SKM-1 treated with dmso at 0.1 percent for 144 hours (cell line): ENCODE measurements around the gene PSG11.
"Not testable (repeated sequence)": the region's sequence is repeated elsewhere in the genome, so short reads cannot be mapped to it uniquely, and the experiment has no call there.

Experiments
- DNase-seq: peaks from one replicate; lab custom pipeline; 2025; ENCODE audit not compliant: unreplicated experiment; lab: John Stamatoyannopoulos, UW

PSG11 gene

DNA sequence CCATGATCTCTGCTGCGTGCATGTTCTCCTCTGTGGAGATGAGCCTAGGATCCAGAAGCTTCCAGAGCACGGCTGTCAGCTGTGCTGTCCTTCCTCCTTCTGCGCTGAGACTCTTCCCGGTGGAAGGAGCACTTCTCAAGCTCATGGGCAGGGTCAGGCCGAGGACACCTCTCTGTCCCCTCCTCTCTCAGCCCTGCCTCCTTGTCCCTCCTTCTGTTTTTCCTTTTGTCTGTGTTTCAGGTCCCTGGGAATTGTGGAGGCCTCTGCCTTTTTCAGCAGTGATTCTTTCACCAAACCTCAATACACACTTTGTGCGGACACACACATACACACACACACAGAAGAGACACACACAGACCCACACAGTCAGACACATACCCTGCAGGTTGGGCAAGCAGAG lies at the start of gene PSG11:
Gene PSG11 (minus strand): TSS at position 101 of the 400 bp plus-strand sequence. CDS start 97 bp downstream, at position 4.
- not testable (repeated sequence) for DNase-seq

DNA sequence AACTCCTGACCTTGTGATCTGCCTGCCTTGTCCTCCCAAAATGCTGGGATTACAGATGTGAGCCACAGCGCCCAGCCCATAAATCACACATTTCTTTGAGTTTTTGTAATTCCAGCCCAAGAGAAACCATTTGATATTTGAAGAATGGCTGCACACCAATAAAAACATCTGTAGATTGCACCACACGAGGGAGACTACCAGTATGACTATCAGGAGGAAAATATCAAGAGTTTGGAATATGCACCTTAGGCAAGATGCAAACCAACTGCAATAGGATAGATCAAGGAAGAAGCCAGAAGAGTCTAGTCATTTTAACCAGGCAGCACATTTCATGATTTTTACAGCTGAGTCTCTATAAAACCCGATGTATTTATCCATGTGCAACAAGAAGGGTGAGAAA lies 36.1 kb upstream of the PSG11 start:
- not testable (repeated sequence) for DNase-seq

DNA sequence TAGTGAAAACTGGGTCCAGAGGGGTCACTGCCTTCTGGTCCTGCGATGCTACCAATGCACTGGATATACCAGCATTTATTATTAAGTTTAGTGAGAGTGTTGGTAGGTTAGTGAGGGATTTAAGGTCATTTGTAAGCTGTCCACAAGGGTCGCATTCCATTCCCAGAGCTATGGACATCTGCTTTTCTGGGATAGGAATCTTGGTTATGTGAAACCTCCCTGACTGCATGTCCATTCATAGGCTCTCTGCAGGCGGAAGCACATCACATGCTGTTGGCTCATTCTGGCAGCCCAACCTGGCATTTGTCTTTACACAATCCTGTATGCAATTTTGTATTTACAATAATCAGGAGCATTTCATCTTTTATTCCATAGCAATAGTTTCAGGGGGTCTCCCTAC lies 35.1 kb upstream of the PSG11 start:
- DNase-seq, result not testable (repeated sequence)

DNA sequence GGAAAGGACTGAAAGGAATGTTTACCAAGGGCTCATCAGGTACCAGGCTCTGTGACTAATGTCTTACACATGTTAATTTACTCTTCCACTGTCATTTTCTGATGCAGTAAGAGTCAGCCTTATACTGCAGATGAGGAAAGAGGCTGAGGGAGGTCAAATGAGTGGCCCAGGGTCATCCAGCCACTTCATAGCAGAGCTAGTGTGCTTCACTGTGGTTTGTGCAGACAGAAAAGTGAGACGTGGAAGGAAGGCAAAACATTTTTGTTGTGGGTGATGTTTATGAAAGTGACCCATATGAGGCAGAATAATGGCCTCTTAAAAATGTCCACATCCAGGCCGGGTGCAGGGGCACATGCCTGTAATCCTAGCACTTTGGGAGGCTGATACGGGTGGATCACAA lies 34.0 kb upstream of the PSG11 start:
- not testable (repeated sequence) for DNase-seq

DNA sequence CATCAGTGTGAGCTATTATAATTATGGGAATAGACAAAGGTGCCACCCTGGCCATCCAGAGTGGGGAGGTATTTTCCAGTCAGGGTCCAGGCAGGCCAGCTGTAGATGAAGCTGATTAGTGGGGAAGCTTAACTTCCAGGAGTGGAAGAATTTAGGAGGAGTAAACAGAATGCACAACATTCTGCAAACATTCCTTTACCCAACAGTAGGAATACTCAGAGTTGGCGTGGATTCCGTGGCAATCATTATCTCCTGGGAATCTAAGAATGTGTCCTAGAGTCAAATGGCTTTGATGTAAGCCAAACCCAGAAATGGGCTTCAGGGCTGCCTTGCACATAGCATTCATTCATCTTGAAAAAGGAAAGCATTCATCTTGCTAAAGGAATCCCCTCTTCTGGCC lies 33.2 kb upstream of the PSG11 start:
- not testable (repeated sequence) for DNase-seq

DNA sequence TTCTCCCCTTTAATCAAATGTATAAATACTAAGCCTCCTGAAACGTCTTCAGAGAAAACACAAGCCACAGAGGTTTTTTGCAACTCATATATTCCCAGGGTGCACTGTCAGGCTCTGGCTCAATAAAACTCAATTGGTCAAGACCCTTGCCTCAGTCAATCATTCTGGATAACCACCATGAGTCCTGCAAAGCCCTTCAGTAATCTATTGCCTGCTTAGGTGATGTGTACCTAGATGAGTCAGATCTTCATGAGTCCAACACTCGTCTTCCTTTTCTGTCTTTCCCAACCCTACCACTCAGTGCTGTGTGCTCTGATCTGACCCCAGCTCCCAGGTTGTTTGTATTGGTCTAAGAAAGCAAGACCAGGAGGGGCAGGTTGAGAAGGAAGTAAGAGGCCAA lies 32.2 kb upstream of the PSG11 start:
- DNase-seq, result not testable (repeated sequence)

DNA sequence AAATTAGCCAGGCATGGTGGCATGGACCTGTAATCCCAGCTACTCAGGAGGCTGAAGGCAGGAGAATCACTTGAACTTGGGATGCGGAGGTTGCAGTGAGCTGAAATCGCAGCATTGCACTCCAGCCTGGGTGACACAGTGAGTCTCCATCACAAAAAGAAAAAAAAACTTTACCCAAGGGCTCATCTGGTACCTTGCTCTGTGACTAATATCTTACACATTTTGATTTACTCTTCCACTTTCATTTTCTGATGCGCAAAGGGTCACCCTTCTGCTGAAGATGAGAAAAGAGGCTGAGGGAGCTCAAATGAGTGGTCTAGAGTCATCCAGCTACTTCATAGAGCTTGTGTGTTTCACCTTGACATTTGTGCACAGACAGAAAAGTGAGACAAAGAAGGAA lies 21.7 kb upstream of the PSG11 start:
- not testable (repeated sequence) for DNase-seq

DNA sequence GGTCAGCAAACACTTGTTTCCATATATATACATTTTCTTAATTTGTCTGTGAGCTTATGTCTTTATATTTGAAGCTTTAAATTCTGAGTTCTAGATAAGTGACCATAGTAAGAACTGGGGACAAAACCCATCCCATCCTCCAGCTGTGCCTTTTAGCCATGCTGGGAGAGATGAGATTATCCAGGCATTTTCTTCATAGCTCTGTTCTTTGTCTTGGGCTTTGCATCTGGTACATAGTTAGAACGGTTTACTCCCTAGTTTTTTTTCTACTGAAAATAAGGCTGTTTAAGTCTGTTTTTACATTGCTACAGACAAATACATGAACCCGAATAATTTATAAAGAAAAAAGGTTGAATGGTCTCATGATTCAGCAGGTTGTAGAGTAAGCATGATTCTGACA lies 20.3 kb upstream of the PSG11 start:
- DNase-seq, result not testable (repeated sequence)

DNA sequence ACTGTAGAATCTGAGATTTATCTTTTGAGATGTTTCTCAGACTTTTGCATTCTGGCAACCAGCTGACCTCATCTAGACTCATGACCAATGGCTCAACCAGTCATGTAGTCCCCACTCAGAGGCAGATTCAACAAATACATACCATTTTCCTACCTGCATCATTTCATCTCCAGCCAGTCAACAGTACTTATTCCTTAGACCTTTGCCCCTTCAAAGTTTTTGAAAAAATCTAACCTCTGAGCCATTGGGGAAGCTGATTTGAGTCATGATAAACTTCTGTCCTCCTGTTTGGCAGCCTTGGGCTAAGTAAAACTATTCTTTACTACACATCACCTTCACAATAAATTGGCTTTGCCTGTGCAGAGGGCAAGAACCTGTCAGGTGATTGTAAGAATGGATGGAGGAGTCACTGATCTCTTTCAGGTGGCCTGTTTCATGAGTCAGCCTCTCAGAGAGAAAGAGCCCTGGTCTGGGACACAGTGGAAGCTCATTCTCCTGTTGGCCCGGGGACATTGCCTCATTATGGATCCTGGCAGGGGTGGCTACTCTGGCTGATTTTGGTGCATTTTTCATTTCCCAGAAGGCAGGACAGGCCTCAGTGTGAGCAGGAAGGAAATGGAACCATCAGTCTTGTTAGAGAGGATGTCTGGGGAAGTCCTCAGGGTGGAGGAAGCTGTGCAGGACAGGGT lies 17.4 kb upstream of the PSG11 start:
- not testable (repeated sequence) for DNase-seq

DNA sequence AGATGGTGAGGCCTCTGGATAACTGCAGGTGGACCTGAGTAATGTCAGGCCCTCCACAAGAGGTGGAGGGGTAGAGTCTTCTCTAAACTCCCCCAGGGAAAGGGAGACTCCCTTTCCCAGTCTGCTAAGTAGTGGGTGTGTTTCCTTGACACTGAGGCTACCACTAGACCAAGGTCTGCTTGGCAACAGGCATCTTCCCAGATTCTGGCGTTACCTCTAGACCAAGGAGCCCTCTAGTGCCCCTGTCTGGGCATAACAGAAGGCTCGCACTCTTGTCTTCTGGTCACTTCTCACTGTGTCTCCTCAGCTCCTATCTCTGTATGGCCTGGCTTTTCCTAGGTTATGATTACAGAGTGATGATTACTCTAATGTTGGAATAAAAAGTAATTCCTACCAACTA lies 5.4 kb upstream of the PSG11 start:
- not testable (repeated sequence) for DNase-seq

DNA sequence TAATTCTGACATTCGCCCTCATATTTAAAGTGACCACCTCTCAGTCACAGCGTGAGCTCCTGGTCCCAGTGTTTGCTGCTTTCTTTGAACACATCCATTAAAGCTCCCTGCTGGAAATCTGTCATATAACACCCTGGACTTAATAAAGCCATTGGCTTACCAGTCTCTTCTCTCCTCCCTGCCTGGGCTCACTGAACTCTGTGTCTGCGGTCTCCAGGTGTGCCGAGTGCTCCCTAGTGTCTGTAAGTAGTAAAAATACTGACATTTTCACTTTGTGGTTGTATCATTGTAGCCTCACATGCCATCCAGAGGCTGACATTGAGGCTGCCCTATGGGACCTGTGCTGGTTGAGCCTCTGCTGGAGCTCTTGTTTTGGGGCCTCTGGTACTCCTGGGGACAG lies 2.6 kb upstream of the PSG11 start:
- no peak for DNase-seq

DNA sequence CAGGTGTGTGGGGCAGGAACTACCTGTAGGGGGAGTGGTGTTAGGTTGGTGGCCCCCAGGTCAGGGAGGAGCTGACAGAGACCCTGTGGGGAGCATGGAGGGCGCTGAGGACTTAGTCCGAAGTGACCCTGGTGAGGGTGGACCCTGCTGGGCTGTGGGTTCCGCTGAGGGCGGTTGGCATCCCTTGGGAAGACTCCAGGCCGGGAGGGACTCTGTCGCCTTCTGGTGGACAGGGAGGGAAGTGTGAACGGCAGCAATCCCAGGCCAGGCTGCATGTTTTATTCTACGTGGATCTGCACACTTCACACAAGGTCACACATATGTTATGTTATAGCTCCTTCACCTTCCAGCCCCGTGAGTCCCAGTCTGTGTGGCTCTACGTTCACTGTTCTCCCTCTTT lies 1.7 kb upstream of the PSG11 start:
- DNase-seq, result not testable (repeated sequence)

DNA sequence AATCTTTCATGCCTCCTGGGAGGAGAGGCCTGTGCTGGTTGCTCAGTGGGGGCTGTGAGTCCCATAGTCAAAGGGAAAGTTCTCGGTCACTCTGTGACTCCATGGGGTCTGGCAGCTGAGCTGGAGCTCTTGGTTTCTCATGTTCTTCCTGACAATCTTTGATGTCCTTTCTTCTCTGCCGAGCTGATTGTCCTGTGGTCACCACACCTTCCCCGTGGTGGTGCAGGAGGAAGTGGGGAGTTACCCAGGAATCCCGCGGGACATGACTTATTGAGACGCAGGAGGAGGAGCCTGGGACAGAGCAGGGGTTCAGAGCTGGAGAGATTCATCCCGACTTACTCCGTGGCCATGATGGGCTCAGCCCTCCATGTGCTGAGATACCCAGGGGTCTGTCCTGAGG lies 792 bp upstream of the PSG11 start:
- not testable (repeated sequence) for DNase-seq

DNA sequence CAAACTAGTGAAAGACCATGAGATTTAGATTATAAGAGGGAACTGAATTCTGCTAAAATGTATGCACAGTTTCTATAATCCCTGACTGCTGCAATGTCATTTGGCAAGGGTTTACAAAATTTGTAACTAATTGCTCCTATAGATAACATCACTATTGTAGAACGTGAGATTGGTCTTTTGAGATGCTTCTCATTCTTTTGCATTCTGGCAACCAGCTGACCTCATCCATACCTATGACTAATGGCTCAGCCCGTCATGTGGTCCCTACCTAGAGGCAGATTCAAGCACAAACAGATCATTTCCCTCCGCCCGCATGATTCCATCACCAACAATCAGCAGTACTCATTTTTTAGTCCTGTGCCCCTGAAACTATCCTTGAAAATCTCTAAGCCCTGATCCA lies 4.2 kb downstream of the PSG11 start:
- not testable (repeated sequence) for DNase-seq

DNA sequence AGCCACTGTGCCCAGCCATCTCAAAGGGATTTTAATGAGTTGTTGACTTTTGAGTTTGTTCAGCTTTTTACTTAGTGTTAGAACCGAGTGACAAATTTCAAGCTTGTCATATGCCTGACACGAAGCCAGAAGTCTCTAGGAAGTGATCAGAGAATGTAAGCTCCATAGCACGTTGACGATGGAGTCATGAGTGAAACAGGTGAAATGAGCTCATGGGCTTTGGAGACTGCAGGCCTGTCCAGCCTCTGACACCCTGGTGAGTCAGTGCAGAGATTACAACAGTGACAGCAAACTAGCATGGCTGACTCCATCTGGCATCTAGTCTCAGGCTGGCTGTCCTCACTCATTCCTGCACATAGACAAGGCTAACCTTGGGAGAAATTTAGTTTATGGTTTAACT lies 4.6 kb downstream of the PSG11 start:
- not testable (repeated sequence) for DNase-seq

DNA sequence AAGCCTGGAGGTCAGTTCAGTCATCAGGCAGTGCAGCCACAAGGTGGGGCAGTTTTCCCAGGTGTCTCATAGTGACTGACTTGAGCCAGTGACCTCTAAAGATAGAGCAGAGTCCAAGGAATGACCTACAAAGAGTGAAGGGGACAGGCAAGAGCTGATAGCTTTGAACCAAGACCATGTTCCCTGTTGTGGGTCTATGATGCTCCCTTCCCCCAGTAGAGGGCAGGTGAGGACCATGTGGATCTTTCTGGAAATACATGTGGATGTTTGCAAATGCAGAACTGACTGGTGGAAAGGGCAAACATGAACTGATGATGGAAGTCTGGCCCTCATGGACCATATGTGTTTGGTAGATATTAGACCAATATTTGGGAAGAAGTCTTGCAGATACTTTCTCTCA lies 6.7 kb downstream of the PSG11 start:
- not testable (repeated sequence) for DNase-seq

DNA sequence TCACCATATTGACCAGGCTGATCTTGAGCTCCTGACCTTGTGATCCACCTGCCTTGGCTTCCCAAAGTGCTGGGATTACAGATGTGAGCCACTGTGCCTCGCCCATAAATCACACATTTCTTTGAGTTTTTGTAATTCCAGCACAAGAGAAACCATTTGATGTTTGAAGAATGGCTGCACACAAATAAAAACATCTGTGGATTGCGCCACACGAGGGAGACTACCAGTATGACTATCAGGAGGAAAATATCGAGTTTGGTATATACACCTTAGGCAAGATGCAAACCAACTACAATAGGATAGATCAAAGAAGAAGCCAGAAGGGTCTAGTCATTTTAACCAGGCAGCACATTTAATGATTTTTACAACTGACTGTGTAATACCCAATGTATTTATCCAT lies 20.4 kb downstream of the PSG11 start:
- DNase-seq, result not testable (repeated sequence)

DNA sequence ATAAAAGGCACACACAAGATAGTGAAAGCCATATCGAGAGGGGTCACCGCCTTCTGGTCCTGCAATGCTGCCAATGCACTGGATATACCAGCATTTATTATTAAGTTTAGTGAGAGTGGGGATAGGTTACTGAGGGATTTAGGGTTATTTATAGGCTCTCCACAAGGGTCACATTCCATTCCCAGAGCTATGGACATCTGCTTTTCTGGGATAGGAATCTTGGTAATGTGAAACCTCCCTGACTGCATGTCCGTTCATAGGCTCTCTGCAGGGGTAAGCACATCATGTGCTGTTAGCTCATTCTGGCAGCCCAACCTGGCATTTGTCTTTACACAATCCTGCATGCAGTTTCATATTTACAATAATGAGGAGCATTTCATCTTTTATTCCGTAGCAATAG lies 21.4 kb downstream of the PSG11 start:
- DNase-seq, result not testable (repeated sequence)

DNA sequence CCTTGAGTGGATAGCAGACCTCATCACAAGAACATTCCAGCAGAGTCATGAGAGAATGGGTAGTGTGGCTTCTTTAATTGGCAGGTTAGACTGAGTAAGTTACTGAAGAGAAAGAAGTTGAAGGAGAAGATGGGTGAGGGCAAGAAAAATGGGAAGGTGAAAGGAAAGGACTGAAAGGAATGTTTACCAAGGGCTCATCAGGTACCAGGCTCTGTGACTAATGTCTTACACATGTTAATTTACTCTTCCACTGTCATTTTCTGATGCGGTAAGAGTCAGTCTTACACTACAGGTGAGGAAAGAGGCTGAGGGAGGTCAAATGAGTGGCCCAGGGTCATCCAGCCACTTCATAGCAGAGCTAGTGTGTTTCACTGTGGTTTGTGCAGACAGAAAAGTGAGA lies 22.6 kb downstream of the PSG11 start:
- not testable (repeated sequence) for DNase-seq

DNA sequence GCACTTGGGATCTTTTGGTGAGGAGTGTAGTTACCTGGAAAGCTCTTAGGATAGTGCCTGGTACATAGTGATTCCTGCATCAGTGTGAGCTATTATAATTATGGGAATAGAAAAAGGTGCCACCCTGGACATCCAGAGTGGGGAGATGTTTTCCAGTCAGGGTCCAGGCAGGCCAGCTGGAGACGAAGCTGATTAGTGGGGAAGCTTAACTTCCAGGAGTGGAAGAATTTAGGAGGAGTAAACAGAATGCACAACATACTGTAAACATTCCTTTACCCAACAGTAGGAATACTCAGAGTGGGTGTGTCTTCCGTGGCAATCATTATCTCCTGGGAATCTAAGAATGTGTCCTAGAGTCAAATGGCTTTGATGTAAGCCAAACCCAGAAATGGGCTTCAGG lies 23.3 kb downstream of the PSG11 start:
- not testable (repeated sequence) for DNase-seq

DNA sequence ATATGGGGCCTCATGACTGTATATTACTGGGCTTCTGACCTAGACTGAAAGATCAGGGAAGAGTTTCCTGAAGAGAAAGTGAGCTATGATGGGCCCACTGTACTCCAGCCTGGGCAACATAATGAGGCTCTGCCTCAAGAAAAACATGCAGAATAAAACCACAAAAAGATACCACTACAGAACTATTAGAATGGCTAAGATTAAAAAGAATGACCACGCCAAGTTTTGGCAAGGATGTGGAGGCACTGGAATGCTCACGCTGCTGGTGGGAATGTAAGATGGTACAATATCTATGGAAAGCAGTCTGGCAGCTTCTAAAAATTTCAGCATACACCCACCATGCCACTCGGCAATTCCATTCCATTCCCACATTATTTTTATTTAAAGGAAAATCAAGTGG lies 30.1 kb downstream of the PSG11 start:
- not testable (repeated sequence) for DNase-seq

DNA sequence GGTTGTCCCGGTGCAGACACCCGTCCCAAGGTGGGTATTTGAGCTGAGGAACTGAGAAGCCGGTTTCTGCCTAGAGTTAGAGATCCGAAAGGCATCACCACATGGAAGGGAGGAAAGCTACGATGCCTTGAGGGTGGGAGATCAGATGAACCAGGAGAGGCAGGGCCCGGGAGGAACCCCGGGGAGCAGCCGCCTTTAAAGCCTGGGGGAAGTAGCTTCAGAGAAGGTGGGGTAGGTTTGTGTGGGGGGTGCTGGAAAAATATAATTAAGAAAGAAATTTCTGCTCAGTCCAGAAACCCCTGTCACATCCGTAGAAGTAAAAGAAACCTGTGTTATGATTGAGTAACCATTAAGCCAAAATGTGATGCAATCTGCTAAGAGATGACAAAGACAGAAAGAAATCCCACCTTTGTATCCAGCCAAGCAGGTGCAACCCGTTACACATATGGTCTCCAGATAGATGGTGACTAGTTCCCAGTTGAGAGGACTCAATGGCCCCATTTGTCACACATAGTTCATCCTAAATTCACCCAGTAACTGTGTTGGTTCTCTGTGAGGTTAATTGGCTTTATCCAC lies 34.2 kb downstream of the PSG11 start:
- DNase-seq, result not testable (repeated sequence)

DNA sequence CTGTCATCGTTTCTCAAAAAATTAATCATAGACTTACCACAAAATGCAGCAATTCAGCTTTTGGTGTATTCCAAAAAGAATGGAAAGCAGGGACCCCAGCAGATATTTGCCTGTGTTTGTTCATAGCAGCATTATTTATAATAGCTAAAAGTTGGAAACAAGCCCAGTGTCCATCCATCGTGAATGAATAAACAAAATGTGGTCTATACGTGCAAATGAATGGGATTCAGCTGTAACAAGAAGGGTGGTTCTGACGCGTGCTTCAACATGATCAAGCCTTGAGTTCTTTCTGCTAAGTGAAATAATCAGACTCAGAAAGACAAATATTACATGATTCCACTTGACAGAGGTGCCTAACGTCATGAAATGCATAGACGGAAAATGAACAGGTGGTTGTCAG lies 36.4 kb downstream of the PSG11 start:
- no peak for DNase-seq
